H1 (cell line): ENCODE measurements around the gene ADGRV1. TPM values are rescaled to one million over a fixed set of nuclear protein-coding genes. Genes with fewer than 3 reads are reported as not detected.

ENCODE experiments used
- CTCF ChIA-PET: fragments of 300-600 bp; sonication (Branson Sonifier 250); formaldehyde crosslinking; loops from one replicate; lab custom pipeline; 2021; ENCODE audit not compliant: partially characterized antibody; lab: Charles Lee
- POLR2A ChIA-PET: fragments of 300-600 bp; sonication (Branson Sonifier 250); formaldehyde crosslinking; loops from one replicate; lab custom pipeline; 2021; ENCODE audit warnings: inconsistent platforms; ENCODE audit not compliant: partially characterized antibody; lab: Charles Lee
- DNase-seq, 2 experiments: peaks; one replicate each; pipeline versions ENCODE4 v3.0.0 to v3.0.0-alpha.2; 2010 to 2022; ENCODE audit warnings: low spot score in 2 of 2, low read depth in 1 of 2, mixed read lengths in 1 of 2
- FAIRE-seq: peaks from 2 replicates; lab custom pipeline; 2011; peaks lifted over from hg19 to GRCh38; lab: Jason Lieb, UNC
- H2AFZ ChIP-seq: 2 replicates; pipeline ENCODE4 v1.8.1; 2012; ENCODE audit warnings: low read length, inconsistent platforms
- H2AK5ac ChIP-seq: 2 replicates; pipeline ENCODE4 v1.6.1; 2013; ENCODE audit warnings: low read depth, low read length
- H2BK120ac ChIP-seq: replicated peaks from 2 replicates; pipeline ENCODE3; 2013; ENCODE audit warnings: low read depth, low read length, inconsistent platforms
- H2BK12ac ChIP-seq: 2 replicates; pipeline ENCODE4 v1.6.1; 2013; ENCODE audit warnings: low read depth, low read length
- H2BK15ac ChIP-seq: 2 replicates; pipeline ENCODE4 v1.6.1; 2013; ENCODE audit warnings: low read length
- H2BK20ac ChIP-seq: 2 replicates; pipeline ENCODE4 v1.6.1; 2013; ENCODE audit warnings: low read length
- H2BK5ac ChIP-seq: 2 replicates; pipeline ENCODE4 v1.6.1; 2013; ENCODE audit warnings: low read depth, low read length
- H3K14ac ChIP-seq: 2 replicates; pipeline ENCODE4 v1.6.1; 2013; ENCODE audit warnings: inconsistent platforms; ENCODE audit not compliant: insufficient read length
- H3K18ac ChIP-seq: 2 replicates; pipeline ENCODE4 v1.6.1; 2013; ENCODE audit warnings: low read length; ENCODE audit errors: extremely low read depth
- H3K23ac ChIP-seq: 2 replicates; pipeline ENCODE4 v1.6.1; 2013; ENCODE audit warnings: inconsistent platforms; ENCODE audit not compliant: insufficient read length
- H3K23me2 ChIP-seq: 2 replicates; pipeline ENCODE4 v1.6.1; 2013; ENCODE audit warnings: low read depth, low read length
- H3K27ac ChIP-seq: 2 replicates; pipeline ENCODE4 v1.6.1; 2011; ENCODE audit warnings: low read depth, low read length, inconsistent platforms
- H3K27me3 ChIP-seq, 4 experiments: replicated peaks in 1 of 4; 1 replicate in 1 of 4; 2 replicates in 3 of 4; pipeline versions ENCODE4 v1.6.1 to v1.8.1; 2011 to 2013; ENCODE audit warnings: low read length in 3 of 4, mild to moderate bottlenecking in 3 of 4, inconsistent platforms in 2 of 4, mixed read lengths in 2 of 4, moderate library complexity in 1 of 4; ENCODE audit not compliant: control insufficient read depth in 3 of 4, insufficient read depth in 3 of 4; ENCODE audit errors: extremely low read depth in 1 of 4
- H3K36me3 ChIP-seq, 4 experiments: 2 replicates each; pipeline versions ENCODE4 v1.6.1 to v1.8.1; 2011 to 2013; ENCODE audit warnings: mild to moderate bottlenecking in 4 of 4, low read length in 3 of 4, moderate library complexity in 2 of 4, control low read depth in 1 of 4, inconsistent platforms in 1 of 4; ENCODE audit not compliant: insufficient read depth in 4 of 4, control insufficient read depth in 2 of 4
- H3K4ac ChIP-seq: replicated peaks from 2 replicates; pipeline ENCODE3; 2013; ENCODE audit warnings: low read length, low read depth, mixed read lengths, inconsistent platforms; ENCODE audit not compliant: insufficient read length
- H3K4me1 ChIP-seq, 4 experiments: replicated peaks in 1 of 4; 1 replicate in 1 of 4; 2 replicates in 3 of 4; pipeline versions ENCODE4 v1.6.1 to v1.8.1; 2011 to 2013; ENCODE audit warnings: low read length in 3 of 4, inconsistent platforms in 2 of 4, mixed read lengths in 1 of 4; ENCODE audit not compliant: insufficient read depth in 4 of 4, control insufficient read depth in 3 of 4
- H3K4me2 ChIP-seq, 2 experiments: 2 replicates each; pipeline versions ENCODE4 v1.6.1 to v1.8.1; 2011 to 2013; ENCODE audit warnings: low read depth in 2 of 2, low read length in 2 of 2, control low read depth in 1 of 2, inconsistent platforms in 1 of 2, mild to moderate bottlenecking in 1 of 2; ENCODE audit not compliant: insufficient read depth in 1 of 2
- H3K4me3 ChIP-seq, 4 experiments: fragments of 200-600, 300-600 bp in 1 of 4; sonication (generic), shearing (Covaris generic), sonication (Bioruptor Twin) in 1 of 4; 2 replicates each; pipeline versions ENCODE4 v1.5.1 to v1.8.1; 2011 to 2016; ENCODE audit warnings: low read length in 4 of 4, low read depth in 3 of 4, control low read depth in 2 of 4, inconsistent platforms in 2 of 4, mild to moderate bottlenecking in 2 of 4, mixed read lengths in 1 of 4, moderate library complexity in 1 of 4; ENCODE audit not compliant: insufficient read depth in 2 of 4; ENCODE audit errors: extremely low read depth in 1 of 4
- H3K56ac ChIP-seq: replicated peaks from 2 replicates; pipeline ENCODE3; 2013; ENCODE audit warnings: low read depth, mild to moderate bottlenecking, mixed read lengths, low read length, inconsistent platforms; ENCODE audit not compliant: insufficient read length
- H3K79me1 ChIP-seq: 2 replicates; pipeline ENCODE4 v1.6.1; 2013; ENCODE audit warnings: low read depth, low read length, control low read depth
- H3K79me2 ChIP-seq, 2 experiments: 2 replicates each; pipeline versions ENCODE4 v1.6.1 to v1.8.1; 2012 to 2013; ENCODE audit warnings: low read length in 2 of 2, mild to moderate bottlenecking in 2 of 2, inconsistent platforms in 1 of 2; ENCODE audit not compliant: insufficient read depth in 2 of 2, control insufficient read depth in 1 of 2
- H3K9ac ChIP-seq, 4 experiments: replicated peaks in 1 of 4; 1 replicate in 1 of 4; 2 replicates in 3 of 4; pipeline versions ENCODE4 v1.6.1 to v1.8.1; 2011 to 2013; ENCODE audit warnings: low read depth in 3 of 4, low read length in 3 of 4, control low read depth in 2 of 4, mild to moderate bottlenecking in 2 of 4, moderate library complexity in 2 of 4, inconsistent platforms in 1 of 4; ENCODE audit errors: extremely low read depth in 1 of 4
- H3K9me3 ChIP-seq, 2 experiments: 2 replicates each; pipeline versions ENCODE4 v1.6.1 to v1.8.1; 2012 to 2013; ENCODE audit warnings: mild to moderate bottlenecking in 2 of 2, moderate library complexity in 2 of 2, control low read depth in 1 of 2, inconsistent platforms in 1 of 2, low read depth in 1 of 2, low read length in 1 of 2, mixed read lengths in 1 of 2; ENCODE audit not compliant: insufficient read depth in 2 of 2
- H4K20me1 ChIP-seq, 2 experiments: replicated peaks in 1 of 2; 2 replicates each; pipeline versions ENCODE3 to v1.8.1; 2011 to 2013; ENCODE audit warnings: inconsistent platforms in 2 of 2, low read length in 2 of 2, mild to moderate bottlenecking in 1 of 2; ENCODE audit not compliant: insufficient read depth in 2 of 2, control insufficient read depth in 1 of 2
- H4K5ac ChIP-seq: 2 replicates; pipeline ENCODE4 v1.6.1; 2013; ENCODE audit warnings: low read length, low read depth, mixed read lengths, inconsistent platforms; ENCODE audit not compliant: insufficient read length
- H4K8ac ChIP-seq: 2 replicates; pipeline ENCODE4 v1.8.0; 2013; ENCODE audit warnings: mild to moderate bottlenecking, moderate library complexity, low read length, inconsistent platforms; ENCODE audit not compliant: insufficient read depth; ENCODE audit errors: extremely low read depth
- H4K91ac ChIP-seq: replicated peaks from 2 replicates; pipeline ENCODE3; 2013; ENCODE audit warnings: low read length, mixed read lengths, inconsistent platforms; ENCODE audit not compliant: insufficient read length
- ATF3 ChIP-seq: IDR thresholded peaks from 2 replicates; pipeline ENCODE4 v1.6.1; 2011; ENCODE audit warnings: low read depth, mild to moderate bottlenecking, low read length; ENCODE audit not compliant: insufficient read depth
- HDAC2 ChIP-seq, 2 experiments: fragments of 300-600 bp in 1 of 2; sonication (generic) in 1 of 2; IDR thresholded peaks; 2 replicates each; pipeline ENCODE4 v1.6.1; 2011 to 2012; ENCODE audit warnings: low read depth in 2 of 2, low read length in 2 of 2, mild to moderate bottlenecking in 2 of 2, moderate library complexity in 2 of 2, borderline replicate concordance in 1 of 2, inconsistent platforms in 1 of 2
- RXRA ChIP-seq: IDR thresholded peaks from 2 replicates; pipeline ENCODE4 v1.6.1; 2011; ENCODE audit warnings: low read depth, mild to moderate bottlenecking, low read length, moderate library complexity; ENCODE audit not compliant: insufficient read depth
- WGBS, 2 experiments: shearing (Covaris generic) in 1 of 2; methylation state at CpG; one replicate each; pipeline versions ENCODE4 v1.1.6 to v1.1.7; 2013 to 2015; ENCODE audit warnings: low lambda C conversion rate in 2 of 2, mixed read lengths in 2 of 2, inconsistent platforms in 1 of 2, low coverage in 1 of 2, missing lambda C conversion rate in 1 of 2; ENCODE audit not compliant: insufficient replicate concordance in 2 of 2, insufficient coverage in 1 of 2, insufficient read length in 1 of 2; ENCODE audit errors: extremely low coverage in 1 of 2, missing lambda C conversion rate in 1 of 2; 5-methylcytosine and 5-hydroxymethylcytosine counted together
- polyA plus RNA-seq, 7 experiments: library from polyadenylated mRNA; depleted of rRNA in 3 of 7; stranded (reverse) in 5 of 7; unstranded in 2 of 7; fragments of >200 nt in 5 of 7; fragments of 200-250 nt in 2 of 7; gene quantifications; 1 replicate in 5 of 7; 2 replicates in 1 of 7; 4 replicates in 1 of 7; pipeline versions ENCODE4 v1.2.1 to v1.2.3, GENCODE V29; 2011 to 2013; ENCODE audit warnings: missing spikeins in 2 of 7, mixed read lengths in 2 of 7
- total RNA-seq: library from RNA; stranded (reverse); fragmentation: NEBNext Ultra II Directional; extraction: Animal tissue kit (Norgen Biotek cat#: 25700); gene quantifications from 2 replicates; pipeline ENCODE4 v1.2.1, GENCODE V29; 2021

Gene ADGRV1
- total and polyA plus RNA-seq, 2 of the 8 experiments (the other 6 are each of a cell fraction or from before 2014, with no cell fraction given) = 53.1 to 62.2 TPM

- Histone ChIP-seq H2BK20ac (no peak overlapping the region), H3K36me3 (no peaks in the 10 kb centered on the region), H3K9me3 (no peaks in the 10 kb centered on the region), H3K23me2 (no peaks in the 10 kb centered on the region), H4K20me1 (no peaks in the 10 kb centered on the region), H2BK120ac (no peak overlapping the region), H3K79me1 (no peaks in the 10 kb centered on the region), H3K18ac (no peak overlapping the region), H2BK12ac (no peak overlapping the region), H4K5ac (no peak overlapping the region), H2AK5ac (no peak overlapping the region), H3K9ac (no peak overlapping the region), H3K14ac (no peak overlapping the region), H3K4ac (no peak overlapping the region), H3K27ac (no peak overlapping the region), H4K8ac (no peak overlapping the region), H2AFZ (no peak overlapping the region), H3K56ac (no peak overlapping the region), H2BK5ac (no peak overlapping the region), H3K4me3 (no peak overlapping the region), H4K91ac (no peak overlapping the region), H3K23ac (no peak overlapping the region), H3K4me1 (peaks cover 0 to 3% (median 3%) of the 10 kb centered on the region in 4 experiments; a peak in 4 of 7 replicates), H3K27me3 (no peaks in the 10 kb centered on the region), H2BK15ac (no peak overlapping the region), H3K4me2 (no peak overlapping the region), H3K79me2 (no peaks in the 10 kb centered on the region)
- DNase-seq (no peak), FAIRE-seq (no peak)
- ChIA-PET CTCF (interaction anchor here (1.3 kb wide), 1 partner anchor 209 kb away, joined by 3 read pairs; no protein-coding TSS in a partner anchor), POLR2A (no interaction called here)
- 66% methylated on average over 6 of the region's 6 CpGs; no CpG with 5 or more reads in 1 of the 2 experiments for WGBS, 2 experiments
- TF ChIP-seq ATF3 (no peak), HDAC2 (IDR thresholded peaks at IDR 0.05; ENCODE audit: borderline replicate concordance in 1 of 2, low read depth in 2 of 2, low read length in 2 of 2) (no peak), RXRA (no peak)
Measured at GRCh38 chr5:91176288-91177016, 617.9 kb downstream of the ADGRV1 start.
